ENCODE results near the gene GPR160. TPM values are rescaled to one million over a fixed set of nuclear protein-coding genes. Genes with fewer than 3 reads are reported as not detected.
A peak's percentile ranks its signal among the peaks of the same experiment; 100 is the strongest.

GPR160 gene
- total RNA-seq, 2 experiments from 2014 or later, result 90.5 to 117 TPM

DNA sequence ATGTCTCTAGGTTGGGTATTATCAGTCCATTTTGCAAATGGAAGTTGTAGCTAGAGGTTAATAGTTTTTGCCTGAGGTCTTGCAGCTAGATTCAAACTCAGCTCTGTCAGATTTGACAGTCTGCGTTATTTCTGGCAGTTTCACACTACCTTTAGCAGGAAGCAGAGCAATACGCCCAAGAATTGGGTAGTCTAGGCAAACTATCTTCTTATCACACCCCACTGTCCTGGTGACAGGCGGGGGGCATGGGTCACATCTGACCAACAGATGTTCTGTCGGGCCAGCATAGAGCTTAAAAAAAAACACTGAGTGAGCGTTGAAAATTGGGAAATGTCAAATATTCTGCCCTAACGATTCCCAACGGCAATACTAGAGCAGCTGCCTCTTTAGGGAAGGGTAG lies 5.7 kb downstream of the GPR160 start:
- H3K79me2 ChIP-seq (ENCODE audit: insufficient read depth, low read depth, low read length), result peaks cover 82% of the 10 kb centered on the region
- no peaks in the 10 kb centered on the region for H3K9me3 ChIP-seq (ENCODE audit: low read length)
- H3K27ac ChIP-seq (ENCODE audit: low read depth, low read length, poor library complexity, severe bottlenecking), result peak overlapping the region; percentile 98
- peaks cover 71% of the 10 kb centered on the region for H3K4me1 ChIP-seq (ENCODE audit: insufficient read depth, low read length, poor library complexity, severe bottlenecking)
- peaks cover 55% of the 10 kb centered on the region for H3K36me3 ChIP-seq (ENCODE audit: insufficient read depth, low read length)
- H4K20me1 ChIP-seq (ENCODE audit: insufficient read depth, low read length), result no peaks in the 10 kb centered on the region
- peak overlapping the region; percentile 57 for H3K4me3 ChIP-seq (ENCODE audit: low read depth, low read length, poor library complexity, severe bottlenecking)
- intact Hi-C loops (cut with micrococcal nuclease; ENCODE audit: unreplicated experiment), result no loop called here
- TF ChIP-seq EZH2phosphoT487 (IDR thresholded peaks at IDR 0.05; ENCODE audit: borderline replicate concordance, low read depth, low read length) (no peak), CTCF (conservative IDR thresholded peaks at IDR 0.05; ENCODE audit: low read length) (no peak)
- no peaks in the 10 kb centered on the region for H3K9me2 ChIP-seq (ENCODE audit: insufficient read depth, low read length)
- H3K4me2 ChIP-seq (ENCODE audit: low read length), result peak overlapping the region; percentile 84
- POLR2A ChIA-PET, result interaction anchor here (0.5 to 6.8 kb wide), 16 partner anchors 13 to 274 kb away, joined by 3 to 143 read pairs (median 4); partner anchors contain the start of genes ACTRT3 and SEC62
- no TSS peak for BruUV-seq (replicated peaks)
- CTCF ChIA-PET (ENCODE audit: unreplicated experiment), result interaction anchor here (0.6 to 1.6 kb wide), 3 partner anchors 11 to 85 kb away, joined by 4 to 6 read pairs (median 4); no protein-coding TSS in a partner anchor
- no peak for DNase-seq (ENCODE audit: low spot score)
- H2AFZ ChIP-seq (ENCODE audit: low read length), result no peak overlapping the region

GRCh38 chr3:170044271-170044670 lies 6.5 kb downstream of the GPR160 start:
- DNase-seq (ENCODE audit: low spot score), result no peak
- Histone ChIP-seq H3K27ac (ENCODE audit: low read depth, low read length, poor library complexity, severe bottlenecking) (peak overlapping the region; percentile 98), H3K4me3 (ENCODE audit: low read depth, low read length, poor library complexity, severe bottlenecking) (peak overlapping the region; percentile 57), H3K9me3 (ENCODE audit: low read length) (no peaks in the 10 kb centered on the region), H3K4me1 (ENCODE audit: insufficient read depth, low read length, poor library complexity, severe bottlenecking) (peaks cover 75% of the 10 kb centered on the region), H3K79me2 (ENCODE audit: insufficient read depth, low read depth, low read length) (peaks cover 81% of the 10 kb centered on the region), H3K36me3 (ENCODE audit: insufficient read depth, low read length) (peaks cover 63% of the 10 kb centered on the region), H3K9me2 (ENCODE audit: insufficient read depth, low read length) (no peaks in the 10 kb centered on the region), H2AFZ (ENCODE audit: low read length) (no peak overlapping the region), H4K20me1 (ENCODE audit: insufficient read depth, low read length) (no peaks in the 10 kb centered on the region), H3K4me2 (ENCODE audit: low read length) (peak overlapping the region; percentile 84)
- no peak for TF ChIP-seq EZH2phosphoT487 (IDR thresholded peaks at IDR 0.05; ENCODE audit: borderline replicate concordance, low read depth, low read length)
- no peak for TF ChIP-seq CTCF (conservative IDR thresholded peaks at IDR 0.05; ENCODE audit: low read length)
- TSS peak; percentile 84 for BruUV-seq (replicated peaks)
- ChIA-PET CTCF (ENCODE audit: unreplicated experiment) (interaction anchor here (0.9 to 1.6 kb wide), 4 partner anchors 8 to 13 kb away, joined by 3 to 7 read pairs (median 4); no protein-coding TSS in a partner anchor), POLR2A (interaction anchor here (0.6 to 6.8 kb wide), 15 partner anchors 12 to 307 kb away, joined by 3 to 143 read pairs (median 6); partner anchors contain the start of gene SEC62)
- intact Hi-C loops (cut with micrococcal nuclease; ENCODE audit: unreplicated experiment), result no loop called here

DNA sequence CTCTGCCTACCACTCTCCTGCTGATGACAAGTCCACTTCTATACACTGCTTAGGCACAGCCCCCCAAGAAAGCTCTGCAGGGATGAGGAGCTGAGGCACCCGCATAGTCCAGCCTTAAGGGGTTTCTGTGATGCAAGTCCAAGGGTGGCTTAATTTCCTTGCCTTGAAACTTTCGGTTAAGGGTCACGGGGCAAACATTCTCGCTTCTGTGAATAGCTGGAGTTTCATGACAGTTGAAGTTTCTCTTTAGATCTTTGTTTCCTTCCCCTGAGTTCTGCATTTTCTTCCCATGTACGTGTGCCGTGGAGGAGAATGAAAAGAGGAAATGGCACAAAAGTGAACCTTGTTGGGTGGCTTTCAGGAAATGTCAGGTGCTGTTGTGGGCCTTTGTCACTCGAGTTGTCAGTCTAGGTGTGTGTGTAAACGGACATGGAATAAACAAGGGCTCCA lies 7.0 kb downstream of the GPR160 start:
- H2AFZ ChIP-seq (ENCODE audit: low read length), result no peak overlapping the region
- peak overlapping the region; percentile 84 for H3K4me2 ChIP-seq (ENCODE audit: low read length)
- no peaks in the 10 kb centered on the region for H3K9me2 ChIP-seq (ENCODE audit: insufficient read depth, low read length)
- H4K20me1 ChIP-seq (ENCODE audit: insufficient read depth, low read length), result no peaks in the 10 kb centered on the region
- intact Hi-C loops (cut with micrococcal nuclease; ENCODE audit: unreplicated experiment), result loop anchor here (1.0 kb wide), 1 partner anchor 10 kb away; no protein-coding TSS in a partner anchor
- H3K4me1 ChIP-seq (ENCODE audit: insufficient read depth, low read length, poor library complexity, severe bottlenecking), result peaks cover 75% of the 10 kb centered on the region
- DNase-seq (ENCODE audit: low spot score), result peak; percentile 95
- no peak for TF ChIP-seq EZH2phosphoT487 (IDR thresholded peaks at IDR 0.05; ENCODE audit: borderline replicate concordance, low read depth, low read length)
- TF ChIP-seq CTCF (conservative IDR thresholded peaks at IDR 0.05; ENCODE audit: low read length), result no peak
- POLR2A ChIA-PET, result interaction anchor here (0.6 to 6.8 kb wide), 15 partner anchors 12 to 306 kb away, joined by 3 to 143 read pairs (median 5); partner anchors contain the start of gene SEC62
- peaks cover 82% of the 10 kb centered on the region for H3K79me2 ChIP-seq (ENCODE audit: insufficient read depth, low read depth, low read length)
- no peaks in the 10 kb centered on the region for H3K9me3 ChIP-seq (ENCODE audit: low read length)
- peaks cover 68% of the 10 kb centered on the region for H3K36me3 ChIP-seq (ENCODE audit: insufficient read depth, low read length)
- peak overlapping the region; percentile 57 for H3K4me3 ChIP-seq (ENCODE audit: low read depth, low read length, poor library complexity, severe bottlenecking)
- CTCF ChIA-PET (ENCODE audit: unreplicated experiment), result interaction anchor here (0.9 to 1.6 kb wide), 3 partner anchors 8 to 12 kb away, joined by 3 to 7 read pairs (median 3); no protein-coding TSS in a partner anchor
- peak overlapping the region; percentile 98 for H3K27ac ChIP-seq (ENCODE audit: low read depth, low read length, poor library complexity, severe bottlenecking)
- BruUV-seq (replicated peaks), result no TSS peak
